ENCODE results near the gene KCNB1.

KCNB1 gene

GRCh38 chr20:49349694-49350252 lies 132.7 kb downstream of the KCNB1 start:
- FAIRE-seq (no peak), DNase-seq (ENCODE audit: insufficient read length, low spot score) (no peak)
- no peak for TF ChIP-seq POLR2A (IDR thresholded peaks at IDR 0.05; ENCODE audit: low read depth, low read length)
- no peak for TF ChIP-seq SPI1 (IDR thresholded peaks at IDR 0.05; ENCODE audit: low read depth, low read length)
- TF ChIP-seq POLR2AphosphoS5 (IDR thresholded peaks at IDR 0.05; ENCODE audit: low read depth, low read length) = no peak
- TF ChIP-seq POU2F2 (IDR thresholded peaks at IDR 0.05; ENCODE audit: low read depth, low read length) = no peak
- TF ChIP-seq TAF1 (IDR thresholded peaks at IDR 0.05; ENCODE audit: low read depth, low read length) = no peak
- no peak for TF ChIP-seq PAX5 (IDR thresholded peaks at IDR 0.05; ENCODE audit: insufficient read depth, low read length, severe bottlenecking)

GRCh38 chr20:49349078-49349477 lies 133.4 kb downstream of the KCNB1 start:
- no peak for DNase-seq (ENCODE audit: insufficient read length, low spot score)
- FAIRE-seq = no peak
- TF ChIP-seq TAF1 (IDR thresholded peaks at IDR 0.05; ENCODE audit: low read depth, low read length) = no peak
- TF ChIP-seq SPI1 (IDR thresholded peaks at IDR 0.05; ENCODE audit: low read depth, low read length) = no peak
- TF ChIP-seq POLR2AphosphoS5 (IDR thresholded peaks at IDR 0.05; ENCODE audit: low read depth, low read length) = no peak
- no peak for TF ChIP-seq POU2F2 (IDR thresholded peaks at IDR 0.05; ENCODE audit: low read depth, low read length)
- TF ChIP-seq PAX5 (IDR thresholded peaks at IDR 0.05; ENCODE audit: insufficient read depth, low read length, severe bottlenecking) = no peak
- no peak for TF ChIP-seq POLR2A (IDR thresholded peaks at IDR 0.05; ENCODE audit: low read depth, low read length)

- DNase-seq (ENCODE audit: insufficient read length, low spot score) (no peak), FAIRE-seq (no peak)
- TF ChIP-seq POLR2A (IDR thresholded peaks at IDR 0.05; ENCODE audit: low read depth, low read length) (no peak), POU2F2 (IDR thresholded peaks at IDR 0.05; ENCODE audit: low read depth, low read length) (no peak), PAX5 (IDR thresholded peaks at IDR 0.05; ENCODE audit: insufficient read depth, low read length, severe bottlenecking) (no peak), POLR2AphosphoS5 (IDR thresholded peaks at IDR 0.05; ENCODE audit: low read depth, low read length) (no peak), TAF1 (IDR thresholded peaks at IDR 0.05; ENCODE audit: low read depth, low read length) (no peak), SPI1 (IDR thresholded peaks at IDR 0.05; ENCODE audit: low read depth, low read length) (no peak)
Observed at GRCh38 chr20:49348563-49348962, 133.9 kb downstream of the KCNB1 start.

- DNase-seq (ENCODE audit: insufficient read length, low spot score) (no peak), FAIRE-seq (no peak)
- TF ChIP-seq POU2F2 (IDR thresholded peaks at IDR 0.05; ENCODE audit: low read depth, low read length) (no peak), POLR2AphosphoS5 (IDR thresholded peaks at IDR 0.05; ENCODE audit: low read depth, low read length) (no peak), SPI1 (IDR thresholded peaks at IDR 0.05; ENCODE audit: low read depth, low read length) (no peak), PAX5 (IDR thresholded peaks at IDR 0.05; ENCODE audit: insufficient read depth, low read length, severe bottlenecking) (no peak), TAF1 (IDR thresholded peaks at IDR 0.05; ENCODE audit: low read depth, low read length) (no peak), POLR2A (IDR thresholded peaks at IDR 0.05; ENCODE audit: low read depth, low read length) (no peak)
Observed at GRCh38 chr20:49347156-49347555, 135.3 kb downstream of the KCNB1 start.

- no peak for DNase-seq (ENCODE audit: insufficient read length, low spot score)
- TF ChIP-seq SPI1 (IDR thresholded peaks at IDR 0.05; ENCODE audit: low read depth, low read length) (no peak), POLR2A (IDR thresholded peaks at IDR 0.05; ENCODE audit: low read depth, low read length) (no peak), POU2F2 (IDR thresholded peaks at IDR 0.05; ENCODE audit: low read depth, low read length) (no peak), POLR2AphosphoS5 (IDR thresholded peaks at IDR 0.05; ENCODE audit: low read depth, low read length) (no peak), PAX5 (IDR thresholded peaks at IDR 0.05; ENCODE audit: insufficient read depth, low read length, severe bottlenecking) (no peak), TAF1 (IDR thresholded peaks at IDR 0.05; ENCODE audit: low read depth, low read length) (no peak)
- FAIRE-seq = no peak
Observed at GRCh38 chr20:49346682-49347081, 135.8 kb downstream of the KCNB1 start.

GRCh38 chr20:49345524-49345923 lies 136.9 kb downstream of the KCNB1 start:
- DNase-seq (ENCODE audit: insufficient read length, low spot score) (no peak), FAIRE-seq (no peak)
- TF ChIP-seq TAF1 (IDR thresholded peaks at IDR 0.05; ENCODE audit: low read depth, low read length) (no peak), POU2F2 (IDR thresholded peaks at IDR 0.05; ENCODE audit: low read depth, low read length) (no peak), PAX5 (IDR thresholded peaks at IDR 0.05; ENCODE audit: insufficient read depth, low read length, severe bottlenecking) (no peak), POLR2A (IDR thresholded peaks at IDR 0.05; ENCODE audit: low read depth, low read length) (no peak), SPI1 (IDR thresholded peaks at IDR 0.05; ENCODE audit: low read depth, low read length) (no peak), POLR2AphosphoS5 (IDR thresholded peaks at IDR 0.05; ENCODE audit: low read depth, low read length) (no peak)

- TF ChIP-seq POU2F2 (IDR thresholded peaks at IDR 0.05; ENCODE audit: low read depth, low read length) (no peak), TAF1 (IDR thresholded peaks at IDR 0.05; ENCODE audit: low read depth, low read length) (no peak), SPI1 (IDR thresholded peaks at IDR 0.05; ENCODE audit: low read depth, low read length) (no peak), PAX5 (IDR thresholded peaks at IDR 0.05; ENCODE audit: insufficient read depth, low read length, severe bottlenecking) (no peak), POLR2AphosphoS5 (IDR thresholded peaks at IDR 0.05; ENCODE audit: low read depth, low read length) (no peak), POLR2A (IDR thresholded peaks at IDR 0.05; ENCODE audit: low read depth, low read length) (no peak)
- no peak for DNase-seq (ENCODE audit: insufficient read length, low spot score)
- no peak for FAIRE-seq
Observed at GRCh38 chr20:49344975-49345374, 137.5 kb downstream of the KCNB1 start.

- no peak for DNase-seq (ENCODE audit: insufficient read length, low spot score)
- TF ChIP-seq SPI1 (IDR thresholded peaks at IDR 0.05; ENCODE audit: low read depth, low read length) = no peak
- no peak for TF ChIP-seq TAF1 (IDR thresholded peaks at IDR 0.05; ENCODE audit: low read depth, low read length)
- no peak for TF ChIP-seq POLR2A (IDR thresholded peaks at IDR 0.05; ENCODE audit: low read depth, low read length)
- TF ChIP-seq PAX5 (IDR thresholded peaks at IDR 0.05; ENCODE audit: insufficient read depth, low read length, severe bottlenecking) = no peak
- TF ChIP-seq POU2F2 (IDR thresholded peaks at IDR 0.05; ENCODE audit: low read depth, low read length) = no peak
- TF ChIP-seq POLR2AphosphoS5 (IDR thresholded peaks at IDR 0.05; ENCODE audit: low read depth, low read length) = no peak
- no peak for FAIRE-seq
Observed at GRCh38 chr20:49344140-49344539, 138.3 kb downstream of the KCNB1 start.

GRCh38 chr20:49343246-49343645 lies 139.2 kb downstream of the KCNB1 start:
- DNase-seq (ENCODE audit: insufficient read length, low spot score) (no peak), FAIRE-seq (no peak)

More at GRCh38 chr20:49343246-49343645, 139.2 kb downstream of the KCNB1 start:
- TF ChIP-seq POLR2A (IDR thresholded peaks at IDR 0.05; ENCODE audit: low read depth, low read length) (no peak), POLR2AphosphoS5 (IDR thresholded peaks at IDR 0.05; ENCODE audit: low read depth, low read length) (no peak), PAX5 (IDR thresholded peaks at IDR 0.05; ENCODE audit: insufficient read depth, low read length, severe bottlenecking) (no peak), TAF1 (IDR thresholded peaks at IDR 0.05; ENCODE audit: low read depth, low read length) (no peak), POU2F2 (IDR thresholded peaks at IDR 0.05; ENCODE audit: low read depth, low read length) (no peak), SPI1 (IDR thresholded peaks at IDR 0.05; ENCODE audit: low read depth, low read length) (no peak)
